PFSK-1 (cell line): ENCODE data around the gene DCAF4L1.

Experiments used
- FOXP2 ChIP-seq: optimal IDR thresholded peaks from 2 replicates; pipeline ENCODE3; 2011; ENCODE audit warnings: borderline replicate concordance, control low read depth, inconsistent platforms; ENCODE audit not compliant: insufficient read depth; ENCODE audit errors: extremely low read length, extremely low read depth
- POLR2AphosphoS5 ChIP-seq: IDR thresholded peaks from 2 replicates; pipeline ENCODE4 v1.6.1; 2012; ENCODE audit warnings: low read depth, mild to moderate bottlenecking, control low read depth, low read length, moderate library complexity
- REST ChIP-seq, 2 experiments: IDR thresholded peaks; 2 replicates each; pipeline versions ENCODE4 v1.6.1 to v1.8.0; 2011 to 2012; ENCODE audit warnings: low read depth in 2 of 2, low read length in 2 of 2, control low read depth in 1 of 2, inconsistent platforms in 1 of 2, mild to moderate bottlenecking in 1 of 2, moderate library complexity in 1 of 2; ENCODE audit not compliant: insufficient read depth in 1 of 2
- SIN3A ChIP-seq: IDR thresholded peaks from 2 replicates; pipeline ENCODE4 v1.6.1; 2012; ENCODE audit warnings: mild to moderate bottlenecking, low read length, moderate library complexity, borderline replicate concordance; ENCODE audit not compliant: insufficient read depth

GRCh38 chr4:41944089-41944488 is 37.5 kb upstream of the DCAF4L1 start:
- no peak for TF ChIP-seq POLR2AphosphoS5
- TF ChIP-seq REST (IDR thresholded peaks at IDR 0.05; ENCODE audit: insufficient read depth in 1 of 2, low read depth in 2 of 2, low read length in 2 of 2) = no peak
- TF ChIP-seq FOXP2 = no peak
- no peak for TF ChIP-seq SIN3A
